GM23338 (cell line): ENCODE data around the gene ERBB3.

Source experiments
- CREB1 ChIP-seq: fragments of 250-450 bp; sonication (Bioruptor Pico); IDR thresholded peaks from 2 replicates; pipeline ENCODE4 v1.5.0; 2020; ENCODE audit warnings: low read depth, mild to moderate bottlenecking, moderate library complexity
- EZH2 ChIP-seq: fragments of 200-600 bp; sonication (generic); IDR thresholded peaks from one replicate; pipeline ENCODE4 v1.8.0; 2017; ENCODE audit warnings: antibody characterized with exemption, mild to moderate bottlenecking, low read depth; ENCODE audit not compliant: unreplicated experiment
- EZH2phosphoT487 ChIP-seq: fragments of 200-600 bp; sonication (generic); IDR thresholded peaks from one replicate; pipeline ENCODE4 v1.8.1; 2018; ENCODE audit warnings: antibody characterized with exemption; ENCODE audit not compliant: unreplicated experiment
- JUNB ChIP-seq: IDR thresholded peaks from one replicate; pipeline ENCODE4 v1.6.1; 2016; ENCODE audit warnings: antibody characterized with exemption; ENCODE audit not compliant: unreplicated experiment
- NANOG ChIP-seq: IDR thresholded peaks from 2 replicates; pipeline ENCODE4 v1.6.1; 2016; ENCODE audit warnings: antibody characterized with exemption, borderline replicate concordance
- POLR2AphosphoS5 ChIP-seq: IDR thresholded peaks from 2 replicates; pipeline ENCODE4 v1.6.1; 2016; ENCODE audit warnings: antibody characterized with exemption, low read depth
- STAT1 ChIP-seq: IDR thresholded peaks from one replicate; pipeline ENCODE4 v1.6.1; 2016; ENCODE audit warnings: antibody characterized with exemption; ENCODE audit not compliant: unreplicated experiment
- ZNF114 ChIP-seq: fragments of 250-450 bp; sonication (Bioruptor Pico); IDR thresholded peaks from 2 replicates; pipeline ENCODE4 v1.5.0; 2020; ENCODE audit warnings: mild to moderate bottlenecking, moderate library complexity
- ZNF331 ChIP-seq: fragments of 250-450 bp; sonication (Bioruptor Pico); IDR thresholded peaks from 2 replicates; pipeline ENCODE4 v1.5.0; 2020; ENCODE audit warnings: low read depth, mild to moderate bottlenecking, moderate library complexity
- TF ChIP-seq, protein P1 (sequence below), 2 experiments: fragments of 200-600 bp in 1 of 2; sonication (generic) in 1 of 2; conservative IDR thresholded peaks; 2 replicates each; pipeline versions ENCODE4 v1.5.1 to v1.6.1; 2016 to 2017; ENCODE audit warnings: antibody characterized with exemption in 2 of 2, low read depth in 2 of 2, mild to moderate bottlenecking in 2 of 2, moderate library complexity in 1 of 2
- TF ChIP-seq, protein P2 (sequence below): IDR thresholded peaks from one replicate; pipeline ENCODE4 v1.6.1; 2018; ENCODE audit warnings: antibody characterized with exemption; ENCODE audit not compliant: unreplicated experiment
- TF ChIP-seq, protein P3 (sequence below): fragments of 250-450 bp; sonication (Bioruptor Pico); IDR thresholded peaks from 2 replicates; pipeline ENCODE4 v1.5.0; 2020; ENCODE audit warnings: mild to moderate bottlenecking, moderate library complexity
- TF ChIP-seq, protein P4 (sequence below): IDR thresholded peaks from 2 replicates; pipeline ENCODE4 v1.6.1; 2016; ENCODE audit warnings: antibody characterized with exemption

DNA sequence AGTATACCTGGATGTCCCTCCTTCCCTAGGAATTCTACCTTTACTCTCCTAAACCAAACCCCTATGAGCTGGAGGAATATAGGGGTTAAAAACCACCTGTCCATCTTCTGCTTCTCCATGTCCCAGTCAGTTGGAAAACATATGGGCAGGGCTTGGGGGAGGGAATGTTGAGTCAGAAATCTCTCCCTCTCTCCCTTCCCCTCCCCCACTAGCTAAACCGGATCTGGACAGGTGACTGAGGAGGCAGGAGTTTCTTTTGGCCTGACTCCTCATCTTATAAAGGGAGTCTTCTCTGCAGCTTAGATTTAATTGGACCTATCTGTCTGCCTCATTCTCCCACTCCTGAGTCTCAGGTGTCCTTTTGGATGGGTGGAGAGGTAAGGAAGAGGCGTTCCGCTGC lies 6.1 kb downstream of the ERBB3 start:
- TF ChIP-seq, protein P1, sequence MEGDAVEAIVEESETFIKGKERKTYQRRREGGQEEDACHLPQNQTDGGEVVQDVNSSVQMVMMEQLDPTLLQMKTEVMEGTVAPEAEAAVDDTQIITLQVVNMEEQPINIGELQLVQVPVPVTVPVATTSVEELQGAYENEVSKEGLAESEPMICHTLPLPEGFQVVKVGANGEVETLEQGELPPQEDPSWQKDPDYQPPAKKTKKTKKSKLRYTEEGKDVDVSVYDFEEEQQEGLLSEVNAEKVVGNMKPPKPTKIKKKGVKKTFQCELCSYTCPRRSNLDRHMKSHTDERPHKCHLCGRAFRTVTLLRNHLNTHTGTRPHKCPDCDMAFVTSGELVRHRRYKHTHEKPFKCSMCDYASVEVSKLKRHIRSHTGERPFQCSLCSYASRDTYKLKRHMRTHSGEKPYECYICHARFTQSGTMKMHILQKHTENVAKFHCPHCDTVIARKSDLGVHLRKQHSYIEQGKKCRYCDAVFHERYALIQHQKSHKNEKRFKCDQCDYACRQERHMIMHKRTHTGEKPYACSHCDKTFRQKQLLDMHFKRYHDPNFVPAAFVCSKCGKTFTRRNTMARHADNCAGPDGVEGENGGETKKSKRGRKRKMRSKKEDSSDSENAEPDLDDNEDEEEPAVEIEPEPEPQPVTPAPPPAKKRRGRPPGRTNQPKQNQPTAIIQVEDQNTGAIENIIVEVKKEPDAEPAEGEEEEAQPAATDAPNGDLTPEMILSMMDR (conservative IDR thresholded peaks at IDR 0.05; ENCODE audit: low read depth in 2 of 2), result no peak
- TF ChIP-seq, protein P2, sequence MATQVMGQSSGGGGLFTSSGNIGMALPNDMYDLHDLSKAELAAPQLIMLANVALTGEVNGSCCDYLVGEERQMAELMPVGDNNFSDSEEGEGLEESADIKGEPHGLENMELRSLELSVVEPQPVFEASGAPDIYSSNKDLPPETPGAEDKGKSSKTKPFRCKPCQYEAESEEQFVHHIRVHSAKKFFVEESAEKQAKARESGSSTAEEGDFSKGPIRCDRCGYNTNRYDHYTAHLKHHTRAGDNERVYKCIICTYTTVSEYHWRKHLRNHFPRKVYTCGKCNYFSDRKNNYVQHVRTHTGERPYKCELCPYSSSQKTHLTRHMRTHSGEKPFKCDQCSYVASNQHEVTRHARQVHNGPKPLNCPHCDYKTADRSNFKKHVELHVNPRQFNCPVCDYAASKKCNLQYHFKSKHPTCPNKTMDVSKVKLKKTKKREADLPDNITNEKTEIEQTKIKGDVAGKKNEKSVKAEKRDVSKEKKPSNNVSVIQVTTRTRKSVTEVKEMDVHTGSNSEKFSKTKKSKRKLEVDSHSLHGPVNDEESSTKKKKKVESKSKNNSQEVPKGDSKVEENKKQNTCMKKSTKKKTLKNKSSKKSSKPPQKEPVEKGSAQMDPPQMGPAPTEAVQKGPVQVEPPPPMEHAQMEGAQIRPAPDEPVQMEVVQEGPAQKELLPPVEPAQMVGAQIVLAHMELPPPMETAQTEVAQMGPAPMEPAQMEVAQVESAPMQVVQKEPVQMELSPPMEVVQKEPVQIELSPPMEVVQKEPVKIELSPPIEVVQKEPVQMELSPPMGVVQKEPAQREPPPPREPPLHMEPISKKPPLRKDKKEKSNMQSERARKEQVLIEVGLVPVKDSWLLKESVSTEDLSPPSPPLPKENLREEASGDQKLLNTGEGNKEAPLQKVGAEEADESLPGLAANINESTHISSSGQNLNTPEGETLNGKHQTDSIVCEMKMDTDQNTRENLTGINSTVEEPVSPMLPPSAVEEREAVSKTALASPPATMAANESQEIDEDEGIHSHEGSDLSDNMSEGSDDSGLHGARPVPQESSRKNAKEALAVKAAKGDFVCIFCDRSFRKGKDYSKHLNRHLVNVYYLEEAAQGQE, result no peak
- TF ChIP-seq POLR2AphosphoS5 (no peak), EZH2 (no peak), ZNF331 (CRISPR knock-in tag) (no peak), CREB1 (CRISPR knock-in tag) (no peak), JUNB (no peak), EZH2phosphoT487 (no peak), ZNF114 (no peak), STAT1 (no peak), NANOG (no peak)
- TF ChIP-seq, protein P3, sequence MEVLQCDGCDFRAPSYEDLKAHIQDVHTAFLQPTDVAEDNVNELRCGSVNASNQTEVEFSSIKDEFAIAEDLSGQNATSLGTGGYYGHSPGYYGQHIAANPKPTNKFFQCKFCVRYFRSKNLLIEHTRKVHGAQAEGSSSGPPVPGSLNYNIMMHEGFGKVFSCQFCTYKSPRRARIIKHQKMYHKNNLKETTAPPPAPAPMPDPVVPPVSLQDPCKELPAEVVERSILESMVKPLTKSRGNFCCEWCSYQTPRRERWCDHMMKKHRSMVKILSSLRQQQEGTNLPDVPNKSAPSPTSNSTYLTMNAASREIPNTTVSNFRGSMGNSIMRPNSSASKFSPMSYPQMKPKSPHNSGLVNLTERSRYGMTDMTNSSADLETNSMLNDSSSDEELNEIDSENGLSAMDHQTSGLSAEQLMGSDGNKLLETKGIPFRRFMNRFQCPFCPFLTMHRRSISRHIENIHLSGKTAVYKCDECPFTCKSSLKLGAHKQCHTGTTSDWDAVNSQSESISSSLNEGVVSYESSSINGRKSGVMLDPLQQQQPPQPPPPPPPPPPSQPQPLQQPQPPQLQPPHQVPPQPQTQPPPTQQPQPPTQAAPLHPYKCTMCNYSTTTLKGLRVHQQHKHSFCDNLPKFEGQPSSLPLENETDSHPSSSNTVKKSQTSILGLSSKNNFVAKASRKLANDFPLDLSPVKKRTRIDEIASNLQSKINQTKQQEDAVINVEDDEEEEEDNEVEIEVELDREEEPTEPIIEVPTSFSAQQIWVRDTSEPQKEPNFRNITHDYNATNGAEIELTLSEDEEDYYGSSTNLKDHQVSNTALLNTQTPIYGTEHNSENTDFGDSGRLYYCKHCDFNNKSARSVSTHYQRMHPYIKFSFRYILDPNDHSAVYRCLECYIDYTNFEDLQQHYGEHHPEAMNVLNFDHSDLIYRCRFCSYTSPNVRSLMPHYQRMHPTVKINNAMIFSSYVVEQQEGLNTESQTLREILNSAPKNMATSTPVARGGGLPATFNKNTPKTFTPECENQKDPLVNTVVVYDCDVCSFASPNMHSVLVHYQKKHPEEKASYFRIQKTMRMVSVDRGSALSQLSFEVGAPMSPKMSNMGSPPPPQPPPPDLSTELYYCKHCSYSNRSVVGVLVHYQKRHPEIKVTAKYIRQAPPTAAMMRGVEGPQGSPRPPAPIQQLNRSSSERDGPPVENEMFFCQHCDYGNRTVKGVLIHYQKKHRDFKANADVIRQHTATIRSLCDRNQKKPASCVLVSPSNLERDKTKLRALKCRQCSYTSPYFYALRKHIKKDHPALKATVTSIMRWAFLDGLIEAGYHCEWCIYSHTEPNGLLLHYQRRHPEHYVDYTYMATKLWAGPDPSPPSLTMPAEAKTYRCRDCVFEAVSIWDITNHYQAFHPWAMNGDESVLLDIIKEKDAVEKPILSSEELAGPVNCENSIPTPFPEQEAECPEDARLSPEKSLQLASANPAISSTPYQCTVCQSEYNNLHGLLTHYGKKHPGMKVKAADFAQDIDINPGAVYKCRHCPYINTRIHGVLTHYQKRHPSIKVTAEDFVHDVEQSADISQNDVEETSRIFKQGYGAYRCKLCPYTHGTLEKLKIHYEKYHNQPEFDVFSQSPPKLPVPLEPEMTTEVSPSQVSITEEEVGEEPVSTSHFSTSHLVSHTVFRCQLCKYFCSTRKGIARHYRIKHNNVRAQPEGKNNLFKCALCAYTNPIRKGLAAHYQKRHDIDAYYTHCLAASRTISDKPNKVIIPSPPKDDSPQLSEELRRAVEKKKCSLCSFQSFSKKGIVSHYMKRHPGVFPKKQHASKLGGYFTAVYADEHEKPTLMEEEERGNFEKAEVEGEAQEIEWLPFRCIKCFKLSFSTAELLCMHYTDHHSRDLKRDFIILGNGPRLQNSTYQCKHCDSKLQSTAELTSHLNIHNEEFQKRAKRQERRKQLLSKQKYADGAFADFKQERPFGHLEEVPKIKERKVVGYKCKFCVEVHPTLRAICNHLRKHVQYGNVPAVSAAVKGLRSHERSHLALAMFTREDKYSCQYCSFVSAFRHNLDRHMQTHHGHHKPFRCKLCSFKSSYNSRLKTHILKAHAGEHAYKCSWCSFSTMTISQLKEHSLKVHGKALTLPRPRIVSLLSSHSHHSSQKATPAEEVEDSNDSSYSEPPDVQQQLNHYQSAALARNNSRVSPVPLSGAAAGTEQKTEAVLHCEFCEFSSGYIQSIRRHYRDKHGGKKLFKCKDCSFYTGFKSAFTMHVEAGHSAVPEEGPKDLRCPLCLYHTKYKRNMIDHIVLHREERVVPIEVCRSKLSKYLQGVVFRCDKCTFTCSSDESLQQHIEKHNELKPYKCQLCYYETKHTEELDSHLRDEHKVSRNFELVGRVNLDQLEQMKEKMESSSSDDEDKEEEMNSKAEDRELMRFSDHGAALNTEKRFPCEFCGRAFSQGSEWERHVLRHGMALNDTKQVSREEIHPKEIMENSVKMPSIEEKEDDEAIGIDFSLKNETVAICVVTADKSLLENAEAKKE, result no peak
- TF ChIP-seq, protein P4, sequence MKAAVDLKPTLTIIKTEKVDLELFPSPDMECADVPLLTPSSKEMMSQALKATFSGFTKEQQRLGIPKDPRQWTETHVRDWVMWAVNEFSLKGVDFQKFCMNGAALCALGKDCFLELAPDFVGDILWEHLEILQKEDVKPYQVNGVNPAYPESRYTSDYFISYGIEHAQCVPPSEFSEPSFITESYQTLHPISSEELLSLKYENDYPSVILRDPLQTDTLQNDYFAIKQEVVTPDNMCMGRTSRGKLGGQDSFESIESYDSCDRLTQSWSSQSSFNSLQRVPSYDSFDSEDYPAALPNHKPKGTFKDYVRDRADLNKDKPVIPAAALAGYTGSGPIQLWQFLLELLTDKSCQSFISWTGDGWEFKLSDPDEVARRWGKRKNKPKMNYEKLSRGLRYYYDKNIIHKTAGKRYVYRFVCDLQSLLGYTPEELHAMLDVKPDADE, result no peak
